Activated naive CD4-positive, alpha-beta T cell (primary cell): Measurements from ENCODE around the gene CCDC88C.
"Not testable (repeated sequence)": the region's sequence is repeated elsewhere in the genome, so short reads cannot be mapped to it uniquely, and the experiment has no call there.

Experiments used
- DNase-seq, 4 experiments: peaks; one replicate each; lab custom pipeline; 2025; lab: John Stamatoyannopoulos, UW

The CCDC88C gene

GRCh38 chr14:91415794-91416743 lies 1.6 kb downstream of the CCDC88C start:
- DNase-seq = peak in 2 of 4 experiments; percentile 43 to 53

GRCh38 chr14:91414475-91414833 lies 3.2 kb downstream of the CCDC88C start:
- no peak for DNase-seq

DNA sequence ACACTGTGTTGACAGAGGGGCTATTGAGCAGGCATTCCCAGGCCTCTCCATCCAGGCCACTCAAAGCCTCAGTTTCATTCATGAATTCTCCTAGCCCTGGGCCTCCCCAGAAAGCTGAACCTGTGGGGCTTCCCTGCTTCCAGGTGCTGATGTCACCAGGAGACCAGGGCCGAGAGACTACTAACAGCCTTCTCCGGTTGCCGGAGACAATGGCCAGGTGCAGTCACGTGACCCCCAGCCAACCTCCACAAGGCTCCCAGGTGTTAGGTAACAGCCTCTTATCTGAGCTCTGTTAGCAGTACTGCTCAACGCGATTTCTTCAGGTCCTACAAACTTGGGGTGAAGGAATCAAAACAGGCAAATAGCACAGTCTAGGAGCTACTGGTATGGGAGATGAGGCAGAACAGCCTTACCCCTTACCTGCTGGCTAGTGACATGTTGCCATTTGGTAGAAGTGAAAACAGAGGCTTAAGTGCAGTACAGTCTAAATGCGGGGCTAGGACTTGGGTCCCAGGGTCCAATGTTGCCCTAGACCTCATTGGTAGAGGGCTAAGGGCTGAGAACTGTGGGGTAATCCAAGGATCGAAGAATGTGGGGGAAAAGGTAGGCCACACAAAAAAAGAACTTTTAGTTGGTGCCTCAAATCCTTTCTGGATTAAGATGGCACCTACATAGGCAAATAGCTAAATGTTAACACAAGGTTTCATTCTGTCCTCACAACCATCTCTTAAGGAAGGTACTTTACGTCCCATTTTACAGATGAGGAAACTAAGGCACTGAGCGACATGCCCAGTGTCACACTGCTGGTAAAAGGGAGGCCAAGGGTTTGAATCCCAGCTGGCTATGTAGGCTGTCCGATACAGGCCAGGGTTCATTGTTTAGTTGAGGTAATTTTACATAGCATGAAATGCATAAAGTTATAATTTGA lies 3.8 kb downstream of the CCDC88C start:
- DNase-seq = peak in 1 of 4 experiments; percentile 23

DNA sequence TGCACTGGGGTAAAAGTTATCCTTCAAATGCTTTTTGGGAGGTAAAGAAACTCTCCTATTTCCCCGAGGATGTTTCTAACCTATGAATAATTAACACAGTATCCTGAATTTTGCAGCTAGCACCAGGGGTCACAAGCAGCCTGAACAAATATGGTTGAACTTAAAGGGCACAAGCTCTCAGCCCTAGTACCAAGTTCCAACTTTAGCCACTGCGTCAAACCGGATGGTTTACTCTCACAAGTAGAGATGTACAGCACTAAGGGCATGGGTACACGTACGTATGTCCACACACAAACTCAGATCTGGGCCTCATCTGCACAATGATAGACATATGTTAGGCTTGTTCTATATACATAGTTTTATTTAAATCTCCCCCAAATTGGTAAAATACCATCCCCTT lies 4.7 kb downstream of the CCDC88C start:
- DNase-seq = no peak

DNA sequence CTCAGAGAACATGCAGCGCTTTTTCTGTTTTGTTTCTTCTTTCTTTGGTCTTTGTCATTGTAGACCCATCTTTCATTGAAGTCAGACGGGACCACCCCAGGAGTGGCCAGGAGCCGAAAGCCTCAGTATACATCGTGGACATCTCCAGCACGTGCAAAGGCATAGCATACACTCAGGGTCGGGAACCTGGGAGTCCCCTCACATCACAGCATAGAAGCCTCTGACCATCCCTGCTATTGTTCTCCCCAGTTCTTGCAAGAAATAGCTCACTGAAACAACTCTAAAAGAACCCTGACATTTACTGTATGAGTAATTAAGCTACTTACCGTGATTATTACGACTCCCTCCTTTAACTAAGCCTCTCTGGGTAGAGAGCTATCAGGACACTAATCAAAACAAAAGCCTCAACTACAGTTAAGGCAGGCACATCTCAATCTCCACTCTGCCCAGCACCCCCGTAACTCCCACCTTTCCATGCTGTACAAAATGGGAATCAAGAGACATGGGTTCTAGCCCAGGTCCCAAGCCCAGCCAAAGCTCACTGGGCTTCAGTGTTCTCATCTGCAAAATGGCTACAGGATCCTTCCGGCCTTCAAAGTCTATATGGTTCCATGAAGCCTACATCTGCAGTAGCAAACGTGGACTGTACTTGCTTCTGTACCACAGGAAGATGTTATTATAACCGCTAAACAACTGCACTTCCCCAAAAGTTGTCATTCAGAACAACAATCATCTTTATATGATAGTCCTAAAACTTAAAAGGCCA lies 6.7 kb downstream of the CCDC88C start:
- DNase-seq = no peak

DNA sequence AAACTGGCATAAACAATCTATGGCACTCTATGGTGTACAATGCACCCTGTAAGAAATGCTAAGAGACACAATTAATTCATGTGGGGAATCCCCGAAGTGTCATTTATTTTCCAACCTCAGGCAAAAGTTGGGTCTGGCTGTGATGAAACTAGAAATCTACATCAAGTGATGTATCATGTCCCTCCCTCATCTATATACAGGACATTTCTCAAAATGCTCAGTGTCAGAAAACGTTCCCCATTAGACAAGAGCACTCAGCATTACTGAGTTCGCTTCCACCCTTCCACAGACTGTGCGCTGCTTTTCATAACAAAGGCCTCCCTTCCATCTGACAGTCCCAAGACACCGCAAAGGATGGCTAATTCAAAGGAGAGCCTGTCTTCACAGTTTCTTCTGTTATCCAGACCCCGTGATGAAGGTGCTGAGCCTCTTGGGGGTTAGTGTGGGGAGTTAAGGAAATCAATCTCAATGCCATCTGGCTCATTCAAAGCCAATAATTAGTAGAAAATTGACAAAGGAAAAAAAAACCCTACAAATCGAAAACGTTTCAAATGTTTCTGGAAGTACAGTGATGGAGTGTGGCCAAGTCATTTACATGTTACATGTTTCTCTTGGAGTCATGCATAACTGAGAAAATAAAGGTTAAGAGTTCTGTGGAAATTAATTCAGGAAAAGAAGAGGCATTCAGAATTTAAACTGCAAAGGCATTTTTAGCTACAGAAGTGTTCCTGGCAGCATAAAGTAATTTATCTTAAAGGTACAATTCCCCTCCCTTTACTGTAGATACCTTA lies 7.5 kb downstream of the CCDC88C start:
- no peak for DNase-seq

DNA sequence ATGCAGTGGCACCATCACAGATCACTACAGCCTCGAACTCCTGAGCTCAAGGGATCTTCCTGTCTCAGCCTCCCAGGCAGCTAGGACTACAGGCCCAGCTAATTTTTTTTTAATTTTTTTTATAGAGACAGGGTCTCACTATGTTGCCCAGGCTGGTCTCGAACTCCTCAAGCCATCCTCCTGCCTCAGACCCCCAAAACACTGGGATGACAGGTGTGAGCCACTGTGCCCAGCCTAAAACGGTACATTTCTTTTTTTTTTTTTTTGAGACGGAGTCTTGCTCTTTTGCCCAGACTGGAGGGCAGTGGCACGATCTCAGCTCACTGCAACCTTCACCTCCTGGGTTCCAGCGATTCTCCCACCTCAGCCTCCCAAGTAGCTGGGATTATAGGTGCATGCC lies 8.4 kb downstream of the CCDC88C start:
- not testable (repeated sequence) for DNase-seq

DNA sequence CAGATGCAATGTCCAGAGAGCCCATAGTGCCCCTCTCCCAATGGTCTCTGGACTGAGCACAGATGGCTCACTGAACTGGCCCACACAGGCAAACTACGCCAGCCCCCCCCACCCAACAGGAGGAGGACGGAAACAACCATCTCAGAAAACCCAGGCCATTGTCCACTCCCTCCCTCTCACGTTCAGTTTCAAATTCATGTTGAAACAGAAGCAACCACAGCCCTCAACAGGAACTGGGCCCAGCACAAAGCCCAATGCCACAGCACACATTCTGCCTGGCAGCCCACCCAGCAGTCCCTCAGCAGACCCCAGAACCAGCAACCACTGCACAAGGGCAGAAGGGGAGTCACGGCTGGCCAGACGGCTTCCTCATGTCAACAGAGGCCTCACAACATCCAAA lies 10.6 kb downstream of the CCDC88C start:
- DNase-seq = no peak

GRCh38 chr14:91406451-91406850 lies 11.2 kb downstream of the CCDC88C start:
- DNase-seq = no peak

- DNase-seq = no peak
Observed at GRCh38 chr14:91405724-91406435, 11.7 kb downstream of the CCDC88C start.

DNA sequence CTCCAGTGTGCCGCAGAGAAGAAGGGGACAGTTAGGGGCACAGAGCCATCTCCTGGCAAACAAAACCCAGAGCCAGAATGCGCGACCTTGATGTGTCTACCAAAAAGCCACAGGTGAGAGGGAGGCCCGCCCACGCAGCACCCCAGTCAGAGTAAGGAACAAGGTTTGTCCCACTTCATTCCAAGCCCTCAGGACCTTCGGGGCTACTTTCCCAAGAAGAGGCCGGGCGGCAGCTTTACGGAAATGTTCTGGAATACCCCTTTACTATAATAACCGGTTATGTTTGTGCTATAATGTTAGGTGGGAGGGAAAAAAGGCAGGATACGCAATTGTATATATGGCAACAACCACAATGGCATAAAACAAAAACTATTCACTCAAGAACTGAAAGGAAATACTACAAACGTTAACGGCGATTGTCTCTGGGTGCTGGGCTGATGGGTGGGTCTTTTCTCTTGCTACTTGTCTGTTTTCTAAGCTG lies 12.3 kb downstream of the CCDC88C start:
- peak in 3 of 4 experiments; percentile 28 to 44 (median 29) for DNase-seq

DNA sequence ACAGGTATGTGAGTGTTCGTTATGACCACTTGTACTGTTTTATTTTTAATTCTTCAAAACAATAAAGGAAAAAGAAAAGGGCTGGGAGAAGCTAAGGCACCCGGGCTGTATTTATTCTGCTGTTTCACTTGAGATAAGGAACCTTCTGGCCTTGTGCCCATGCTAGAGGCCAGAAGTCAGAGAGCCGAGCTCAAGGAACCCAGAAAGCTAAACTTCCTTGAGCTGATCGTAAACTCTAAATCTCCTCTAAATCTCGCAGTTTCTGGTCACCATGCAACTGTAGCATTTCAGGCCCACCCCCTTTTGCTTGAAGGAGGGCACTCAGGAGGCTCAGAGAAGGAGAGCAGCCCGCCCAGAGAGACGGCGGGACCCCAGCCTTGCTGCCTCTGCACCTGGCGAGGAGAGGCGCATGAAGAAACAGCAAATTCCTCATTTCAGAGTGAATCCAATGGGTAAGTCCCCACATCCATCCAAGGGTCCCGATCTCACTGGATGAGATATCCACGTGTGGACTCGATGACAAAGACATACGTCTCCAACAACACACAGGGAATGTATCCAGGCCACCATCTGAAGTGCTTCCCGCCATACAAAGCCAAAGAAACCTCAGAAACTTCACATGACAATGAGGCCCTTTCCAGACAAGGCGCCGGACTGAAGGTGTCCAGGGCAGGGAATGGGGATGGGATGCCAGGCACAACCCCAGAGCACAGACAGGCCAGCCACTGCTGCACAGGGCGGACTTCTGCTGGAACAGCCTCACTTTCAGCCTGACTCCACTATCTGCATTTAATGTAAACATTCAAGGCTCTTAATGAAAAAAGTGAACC lies 14.6 kb downstream of the CCDC88C start:
- DNase-seq = no peak

GRCh38 chr14:91402348-91402747 lies 15.3 kb downstream of the CCDC88C start:
- DNase-seq = no peak

- no peak for DNase-seq
Observed at GRCh38 chr14:91401751-91402150, 15.9 kb downstream of the CCDC88C start.

GRCh38 chr14:91400696-91401095 lies 16.9 kb downstream of the CCDC88C start:
- no peak for DNase-seq

DNA sequence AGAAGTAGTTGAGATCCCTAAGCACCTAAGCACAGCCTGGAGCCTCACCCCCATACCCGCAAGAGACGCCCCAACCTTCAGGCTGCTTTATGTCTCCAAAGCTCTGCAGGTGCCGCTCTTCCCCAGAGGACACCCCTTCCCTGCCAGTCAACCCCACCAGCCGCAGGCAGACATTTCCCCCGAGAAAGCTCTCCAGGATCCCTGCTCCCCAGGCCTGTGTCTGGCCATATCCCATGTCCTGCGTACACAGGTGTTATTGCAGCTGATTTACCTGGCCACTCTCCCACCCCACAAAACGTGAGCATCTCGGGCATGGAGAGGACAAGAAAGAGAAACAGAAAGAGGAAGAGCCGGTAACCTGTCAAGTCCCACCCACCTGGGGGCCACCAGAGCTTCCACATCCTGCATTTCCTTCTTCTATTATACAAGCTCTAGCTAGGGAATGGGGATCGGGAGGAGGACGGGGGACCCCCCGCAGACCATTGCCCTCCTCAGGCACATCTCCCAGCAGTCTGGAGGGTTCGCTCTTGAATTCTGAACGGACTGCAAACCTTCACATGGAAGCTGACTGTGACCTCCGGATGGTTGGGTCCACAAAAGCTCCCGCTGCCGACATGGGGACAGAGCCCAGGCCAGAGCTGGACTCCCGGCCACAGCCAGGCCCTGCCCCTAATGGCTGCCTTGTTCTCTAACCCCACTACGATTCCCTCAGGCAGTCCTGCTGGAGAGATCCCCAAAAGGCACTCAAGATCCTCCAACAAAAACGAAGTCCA lies 17.6 kb downstream of the CCDC88C start:
- DNase-seq = no peak

GRCh38 chr14:91398707-91399106 lies 18.9 kb downstream of the CCDC88C start:
- DNase-seq = no peak

DNA sequence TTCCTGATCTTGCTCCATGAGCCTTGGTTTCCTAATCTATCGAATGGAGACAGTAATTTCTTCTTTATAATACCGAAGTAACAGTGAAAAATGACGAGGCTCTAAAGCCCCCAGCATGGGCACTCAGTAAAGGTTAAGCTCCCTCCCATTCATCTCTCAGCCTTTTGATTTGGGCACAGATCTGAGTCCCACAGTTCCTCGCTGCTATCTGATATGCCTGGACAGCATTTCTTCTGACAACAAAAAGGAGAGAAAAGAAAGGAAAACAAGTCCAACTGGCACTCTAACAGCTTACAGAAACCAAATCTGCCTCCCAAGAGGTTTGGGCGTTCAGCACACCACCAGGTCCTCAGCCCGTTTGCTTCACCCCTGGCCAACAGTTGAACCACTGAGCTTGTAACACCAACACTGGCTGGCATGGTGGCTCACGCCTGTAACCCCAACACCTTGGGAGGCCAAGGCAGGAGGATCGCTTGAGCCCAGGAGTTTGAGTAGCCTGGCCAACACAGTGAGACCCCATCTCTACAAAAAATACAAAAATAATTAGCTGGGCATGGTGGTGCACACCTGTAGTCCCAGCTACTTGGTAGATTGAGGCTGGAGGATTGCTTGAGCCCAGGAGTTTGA lies 19.5 kb downstream of the CCDC88C start:
- no peak for DNase-seq
